Astrocyte of the cerebellum (primary cell): ENCODE measurements around the gene PRKAR1B.
A peak's percentile ranks its signal among the peaks of the same experiment; 100 is the strongest.

ENCODE experiments used
- DNase-seq: peaks from one replicate; pipeline ENCODE4 v3.0.0-alpha.2; 2011; ENCODE audit warnings: low read depth
- H3K4me3 ChIP-seq: 2 replicates; pipeline ENCODE4 v1.5.1; 2011; ENCODE audit warnings: mild to moderate bottlenecking, low read depth, low read length, moderate library complexity
- CTCF ChIP-seq: IDR thresholded peaks from 2 replicates; pipeline ENCODE4 v1.5.1; 2012; ENCODE audit warnings: low read length, low read depth, moderate library complexity, mild to moderate bottlenecking; ENCODE audit errors: missing control alignments
- in situ Hi-C: cut with HindIII; loops from 2 replicates; pipeline ENCODE4 v1.10.0; 2017; ENCODE audit warnings: low sequenced_read_pairs

Gene PRKAR1B

DNA sequence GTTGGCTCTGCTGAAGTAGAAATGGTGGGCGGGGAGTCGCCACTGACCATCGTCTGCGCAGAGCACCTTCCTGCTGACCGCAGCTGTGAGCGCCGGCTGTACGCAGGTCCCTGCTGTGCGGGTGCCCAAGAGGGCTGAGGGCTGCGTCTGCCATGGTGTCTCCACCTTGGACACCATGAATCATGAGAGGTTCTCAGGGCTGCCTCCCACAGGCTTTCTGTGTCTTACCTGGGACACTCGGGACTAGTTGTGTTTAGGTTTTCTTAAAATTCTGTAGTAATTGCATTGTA, 44.9 kb upstream of the PRKAR1B start:
- no peak for TF ChIP-seq CTCF

GRCh38 chr7:771234-772004, 44.3 kb upstream of the PRKAR1B start:
- no peak for TF ChIP-seq CTCF
- in situ Hi-C loops = loop anchor here (10.0 kb wide), 1 partner anchor 437 kb away; no protein-coding TSS in a partner anchor
- DNase-seq = no peak
- H3K4me3 ChIP-seq = no peak overlapping the region

More for the DNA sequence above, 44.9 kb upstream of the PRKAR1B start:
- no peak for DNase-seq
- no peak overlapping the region for H3K4me3 ChIP-seq
- in situ Hi-C loops = loop anchor here (10.0 kb wide), 1 partner anchor 437 kb away; no protein-coding TSS in a partner anchor

GRCh38 chr7:770741-771166, 43.7 kb upstream of the PRKAR1B start:
- no peak for DNase-seq
- H3K4me3 ChIP-seq = no peak overlapping the region
- in situ Hi-C loops = loop anchor here (10.0 kb wide), 1 partner anchor 436 kb away; no protein-coding TSS in a partner anchor
- TF ChIP-seq CTCF = no peak

DNA sequence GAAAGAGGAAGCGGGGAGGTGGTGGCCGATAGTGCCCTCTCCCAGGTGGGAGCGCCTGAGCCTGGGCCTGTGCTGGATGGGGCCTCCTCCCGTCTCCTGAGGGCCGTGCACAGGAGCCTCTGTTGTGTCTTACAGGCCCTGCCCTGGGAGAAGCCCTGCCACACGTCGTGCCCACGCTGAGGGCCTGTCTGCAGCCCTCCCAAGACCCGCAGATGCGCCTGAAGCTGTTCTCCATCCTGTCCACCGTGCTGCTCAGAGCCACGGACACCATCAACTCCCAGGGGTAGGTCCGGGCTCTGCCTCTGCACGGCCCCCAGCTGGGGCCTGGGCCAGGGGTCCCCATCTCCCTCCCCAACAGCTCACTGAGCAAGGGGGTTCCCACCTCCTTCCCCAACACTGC, 43.3 kb upstream of the PRKAR1B start:
- in situ Hi-C loops = loop anchor here (10.0 kb wide), 1 partner anchor 436 kb away; no protein-coding TSS in a partner anchor
- no peak for TF ChIP-seq CTCF
- no peak for DNase-seq
- H3K4me3 ChIP-seq = no peak overlapping the region

DNA sequence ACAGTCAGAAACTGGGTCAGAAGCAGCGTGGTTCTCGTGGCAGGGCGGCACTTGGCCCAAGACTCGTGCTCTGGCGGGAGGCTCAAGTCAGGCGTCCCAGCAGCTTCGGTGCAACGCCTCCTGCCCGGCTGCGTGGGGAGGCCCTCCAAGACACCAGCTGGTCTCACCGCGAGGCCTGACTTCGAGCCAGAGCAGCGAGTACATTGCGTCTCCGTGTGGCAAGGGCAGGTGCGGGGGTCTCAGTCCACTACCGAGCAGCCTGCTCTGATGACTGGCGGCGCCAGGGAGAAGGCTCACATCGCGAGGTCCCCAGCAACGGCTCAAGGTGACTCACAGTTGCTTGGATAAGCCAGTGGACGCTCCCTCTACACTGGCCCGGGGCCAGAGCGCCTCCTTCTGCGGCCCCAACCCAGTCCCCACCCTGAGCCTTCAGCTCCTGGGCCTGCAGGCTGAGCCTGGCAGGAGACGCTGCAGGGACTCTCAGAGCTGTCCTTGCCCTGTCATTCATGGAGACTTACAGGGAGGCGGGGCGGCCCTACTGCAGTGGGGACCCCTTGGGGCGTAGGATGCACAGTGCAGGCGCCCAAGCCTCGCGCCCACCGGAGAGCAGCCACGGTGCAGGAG, 41.9 kb upstream of the PRKAR1B start:
- in situ Hi-C loops = no loop called here
- no peak for DNase-seq
- no peak overlapping the region for H3K4me3 ChIP-seq
- no peak for TF ChIP-seq CTCF

GRCh38 chr7:767941-768731, 41.1 kb upstream of the PRKAR1B start:
- DNase-seq = no peak
- TF ChIP-seq CTCF = no peak
- peak overlapping the region; percentile 3 for H3K4me3 ChIP-seq
- in situ Hi-C loops = no loop called here
